Neural cell (in vitro differentiated cells): ENCODE measurements around the gene MAP2K6.

Experiments
- EP300 ChIP-seq: fragments of 450-650 bp; conservative IDR thresholded peaks from 2 replicates; pipeline ENCODE4 v1.6.1; 2014; ENCODE audit warnings: antibody characterized with exemption, mild to moderate bottlenecking, moderate library complexity; ENCODE audit not compliant: poor library complexity, severe bottlenecking
- EZH2 ChIP-seq: fragments of 200-600, 300-800 bp; shearing (Covaris generic), sonication (generic); IDR thresholded peaks from 2 replicates; pipeline ENCODE4 v1.6.1; 2014; ENCODE audit warnings: antibody characterized with exemption, low read length, borderline replicate concordance, mild to moderate bottlenecking; ENCODE audit not compliant: insufficient read depth, poor library complexity, severe bottlenecking
- MXI1 ChIP-seq: fragments of 450-650 bp; conservative IDR thresholded peaks from 2 replicates; pipeline ENCODE4 v1.6.1; 2014; ENCODE audit warnings: antibody characterized with exemption, mild to moderate bottlenecking; ENCODE audit not compliant: poor library complexity, severe bottlenecking
- POLR2AphosphoS5 ChIP-seq: IDR thresholded peaks from 2 replicates; pipeline ENCODE4 v1.6.1; 2012
- RAD21 ChIP-seq: fragments of 450-650 bp; conservative IDR thresholded peaks from 2 replicates; pipeline ENCODE4 v1.6.1; 2014; ENCODE audit warnings: antibody characterized with exemption, mild to moderate bottlenecking, moderate library complexity
- SMC3 ChIP-seq: fragments of 450-650 bp; conservative IDR thresholded peaks from 2 replicates; pipeline ENCODE4 v1.6.1; 2014; ENCODE audit warnings: antibody characterized with exemption, mild to moderate bottlenecking, moderate library complexity; ENCODE audit not compliant: poor library complexity
- TAF1 ChIP-seq: IDR thresholded peaks from 2 replicates; pipeline ENCODE4 v1.6.1; 2012; ENCODE audit warnings: low read depth
- TF ChIP-seq, protein P1 (sequence below): fragments of 450-650 bp; IDR thresholded peaks from 2 replicates; pipeline ENCODE4 v1.5.1; 2014; ENCODE audit warnings: antibody characterized with exemption, mild to moderate bottlenecking, moderate library complexity; ENCODE audit not compliant: poor library complexity, severe bottlenecking

DNA sequence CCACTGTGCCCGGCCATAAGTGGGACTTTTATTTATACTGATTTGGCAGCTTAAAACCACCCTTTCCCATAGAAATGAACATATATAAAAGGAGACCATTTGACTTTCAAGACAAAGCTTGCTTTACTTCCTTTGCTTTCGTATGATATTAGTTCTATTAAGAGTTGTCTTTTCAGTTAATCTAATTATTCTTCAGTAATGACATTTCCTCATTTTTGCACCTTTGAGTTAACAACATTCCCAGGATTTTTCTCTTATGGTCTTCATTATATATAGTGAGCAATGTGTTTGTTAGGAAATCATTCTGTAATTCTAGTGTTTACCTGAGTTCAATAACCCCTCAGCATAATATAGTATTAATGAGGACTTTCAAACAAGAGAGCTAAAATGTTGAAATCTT, 173.8 kb downstream of the MAP2K6 start:
- TF ChIP-seq EZH2: no peak
- TF ChIP-seq SMC3: no peak
- TF ChIP-seq, protein P1, sequence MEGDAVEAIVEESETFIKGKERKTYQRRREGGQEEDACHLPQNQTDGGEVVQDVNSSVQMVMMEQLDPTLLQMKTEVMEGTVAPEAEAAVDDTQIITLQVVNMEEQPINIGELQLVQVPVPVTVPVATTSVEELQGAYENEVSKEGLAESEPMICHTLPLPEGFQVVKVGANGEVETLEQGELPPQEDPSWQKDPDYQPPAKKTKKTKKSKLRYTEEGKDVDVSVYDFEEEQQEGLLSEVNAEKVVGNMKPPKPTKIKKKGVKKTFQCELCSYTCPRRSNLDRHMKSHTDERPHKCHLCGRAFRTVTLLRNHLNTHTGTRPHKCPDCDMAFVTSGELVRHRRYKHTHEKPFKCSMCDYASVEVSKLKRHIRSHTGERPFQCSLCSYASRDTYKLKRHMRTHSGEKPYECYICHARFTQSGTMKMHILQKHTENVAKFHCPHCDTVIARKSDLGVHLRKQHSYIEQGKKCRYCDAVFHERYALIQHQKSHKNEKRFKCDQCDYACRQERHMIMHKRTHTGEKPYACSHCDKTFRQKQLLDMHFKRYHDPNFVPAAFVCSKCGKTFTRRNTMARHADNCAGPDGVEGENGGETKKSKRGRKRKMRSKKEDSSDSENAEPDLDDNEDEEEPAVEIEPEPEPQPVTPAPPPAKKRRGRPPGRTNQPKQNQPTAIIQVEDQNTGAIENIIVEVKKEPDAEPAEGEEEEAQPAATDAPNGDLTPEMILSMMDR: no peak
- no peak for TF ChIP-seq EP300
- TF ChIP-seq POLR2AphosphoS5: no peak
- no peak for TF ChIP-seq RAD21
- TF ChIP-seq MXI1: no peak
- no peak for TF ChIP-seq TAF1
